Measurements from ENCODE around the gene MASTL. TPM values are rescaled to one million over a fixed set of nuclear protein-coding genes. Genes with fewer than 3 reads are reported as not detected.
A peak's percentile ranks its signal among the peaks of the same experiment; 100 is the strongest.

MASTL gene
- total RNA-seq, 1 donor from 2014 or later: 7.8 TPM

DNA sequence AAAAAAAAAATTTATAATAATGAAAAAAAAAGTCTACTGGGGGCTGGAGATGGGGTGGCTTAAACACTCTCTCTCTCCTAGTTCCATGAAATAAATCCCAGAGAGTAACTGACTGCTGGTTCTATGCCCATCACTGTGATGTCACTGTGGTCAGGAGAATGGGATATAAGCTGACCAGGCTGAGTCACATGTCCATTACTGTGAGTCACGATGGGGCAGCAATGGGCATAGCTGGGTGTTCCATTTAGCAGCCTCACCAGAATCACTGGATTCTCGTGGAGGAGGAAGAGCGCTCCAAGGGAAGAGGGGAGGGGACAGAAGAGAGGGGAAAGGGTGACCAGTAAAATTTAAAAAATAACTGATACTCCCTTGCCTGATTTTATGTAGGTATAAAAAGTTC is 37.1 kb downstream of the MASTL start:
- TF ChIP-seq, protein P1, sequence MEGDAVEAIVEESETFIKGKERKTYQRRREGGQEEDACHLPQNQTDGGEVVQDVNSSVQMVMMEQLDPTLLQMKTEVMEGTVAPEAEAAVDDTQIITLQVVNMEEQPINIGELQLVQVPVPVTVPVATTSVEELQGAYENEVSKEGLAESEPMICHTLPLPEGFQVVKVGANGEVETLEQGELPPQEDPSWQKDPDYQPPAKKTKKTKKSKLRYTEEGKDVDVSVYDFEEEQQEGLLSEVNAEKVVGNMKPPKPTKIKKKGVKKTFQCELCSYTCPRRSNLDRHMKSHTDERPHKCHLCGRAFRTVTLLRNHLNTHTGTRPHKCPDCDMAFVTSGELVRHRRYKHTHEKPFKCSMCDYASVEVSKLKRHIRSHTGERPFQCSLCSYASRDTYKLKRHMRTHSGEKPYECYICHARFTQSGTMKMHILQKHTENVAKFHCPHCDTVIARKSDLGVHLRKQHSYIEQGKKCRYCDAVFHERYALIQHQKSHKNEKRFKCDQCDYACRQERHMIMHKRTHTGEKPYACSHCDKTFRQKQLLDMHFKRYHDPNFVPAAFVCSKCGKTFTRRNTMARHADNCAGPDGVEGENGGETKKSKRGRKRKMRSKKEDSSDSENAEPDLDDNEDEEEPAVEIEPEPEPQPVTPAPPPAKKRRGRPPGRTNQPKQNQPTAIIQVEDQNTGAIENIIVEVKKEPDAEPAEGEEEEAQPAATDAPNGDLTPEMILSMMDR (IDR thresholded peaks at IDR 0.05): no peak
- no peak for DNase-seq
- peak; percentile 29 to 47 for ATAC-seq

DNA sequence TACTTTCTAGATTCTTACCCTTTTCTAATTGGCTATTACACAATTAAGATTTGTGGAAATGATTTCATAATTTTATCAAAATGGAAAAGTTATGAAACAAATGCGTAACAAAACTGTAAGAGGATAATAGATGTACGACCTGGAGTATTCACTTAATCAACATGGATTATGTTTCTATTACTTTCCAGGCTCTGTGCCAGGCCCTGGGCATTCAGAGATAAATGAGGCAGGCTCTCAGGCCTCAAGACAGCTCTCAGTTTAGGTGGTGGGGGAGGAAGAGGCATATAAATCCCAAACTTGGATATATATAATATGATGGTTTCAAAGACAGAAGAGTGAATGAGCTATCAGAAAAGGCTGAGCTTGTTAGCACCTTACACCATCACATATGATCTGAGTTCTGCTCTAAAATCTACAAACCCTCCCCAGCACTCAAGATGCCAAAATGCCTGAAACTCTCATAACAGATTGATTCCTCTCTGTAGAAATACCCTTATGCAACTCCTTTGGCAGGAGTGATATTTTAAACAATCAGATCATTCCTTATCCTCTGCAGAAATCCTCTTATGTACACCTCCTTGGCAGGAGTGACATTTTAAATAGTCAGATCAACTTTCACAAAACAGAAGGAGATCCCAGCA is 42.9 kb downstream of the MASTL start:
- H3K4me1 ChIP-seq: no peaks in the 10 kb centered on the region
- H3K27me3 ChIP-seq (ENCODE audit: low read depth): no peaks in the 10 kb centered on the region
- DNase-seq: no peak
- no peak overlapping the region for H3K27ac ChIP-seq
- TF ChIP-seq, protein P1 (IDR thresholded peaks at IDR 0.05): no peak
- H3K9me3 ChIP-seq: no peaks in the 10 kb centered on the region
- peaks cover 76% of the 10 kb centered on the region for H3K36me3 ChIP-seq
- no peak overlapping the region for H3K4me3 ChIP-seq
- ATAC-seq: no peak
- intact Hi-C loops (cut with DNase I): no loop called here

More for the DNA sequence above, 37.1 kb downstream of the MASTL start:
- H3K9me3 ChIP-seq: no peaks in the 10 kb centered on the region
- no peak overlapping the region for H3K4me3 ChIP-seq
- intact Hi-C loops (cut with DNase I): no loop called here
- no peaks in the 10 kb centered on the region for H3K27me3 ChIP-seq (ENCODE audit: low read depth)
- peaks cover 35% of the 10 kb centered on the region for H3K36me3 ChIP-seq
- H3K4me1 ChIP-seq: no peaks in the 10 kb centered on the region
- no peak overlapping the region for H3K27ac ChIP-seq

DNA sequence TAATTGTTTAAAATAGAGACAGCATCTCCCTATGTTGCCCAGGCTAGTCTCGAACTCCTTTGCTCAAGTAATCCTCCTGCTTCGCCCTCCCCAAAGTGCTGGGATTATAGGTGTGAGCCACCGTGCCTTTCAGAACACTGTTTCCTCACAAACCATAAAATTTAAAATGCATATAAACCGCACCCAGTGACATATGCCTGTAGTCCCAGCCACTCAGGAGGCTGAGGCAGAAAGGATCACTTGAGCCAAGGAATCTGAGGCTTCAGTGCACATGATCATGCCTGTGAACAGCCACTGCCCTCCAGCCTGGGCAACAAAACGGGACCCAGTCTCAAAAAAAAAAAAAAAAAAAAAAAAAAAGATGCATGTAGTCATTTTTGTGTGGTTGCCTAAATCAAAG is 48.7 kb downstream of the MASTL start:
- no peak overlapping the region for H3K27ac ChIP-seq
- no peaks in the 10 kb centered on the region for H3K27me3 ChIP-seq (ENCODE audit: low read depth)
- H3K4me1 ChIP-seq: no peaks in the 10 kb centered on the region
- TF ChIP-seq, protein P1 (IDR thresholded peaks at IDR 0.05): no peak
- ATAC-seq (no peak), DNase-seq (no peak)
- intact Hi-C loops (cut with DNase I): no loop called here
- H3K9me3 ChIP-seq: no peaks in the 10 kb centered on the region
- H3K36me3 ChIP-seq: peaks cover 97% of the 10 kb centered on the region
- H3K4me3 ChIP-seq: no peak overlapping the region

DNA sequence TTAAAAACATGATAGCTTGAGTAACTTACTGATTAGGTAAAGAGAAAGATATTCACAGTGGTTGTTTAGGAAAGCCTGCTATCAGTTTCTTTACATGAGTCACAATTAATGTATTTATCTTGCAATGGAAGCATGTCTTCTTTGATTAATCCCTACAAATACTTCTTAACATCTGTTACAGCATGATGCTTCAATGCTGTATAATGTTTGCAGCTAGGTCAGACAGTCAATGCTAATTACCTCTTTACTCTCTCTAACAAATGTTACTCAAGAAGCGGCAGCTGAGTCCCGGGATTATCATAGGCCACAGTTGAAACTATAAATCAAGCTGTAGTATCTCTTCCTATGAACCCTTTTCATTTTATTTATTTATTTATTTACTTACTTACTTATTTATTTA is 52.2 kb downstream of the MASTL start:
- Histone ChIP-seq H3K4me1 (no peaks in the 10 kb centered on the region), H3K36me3 (peaks cover 100% of the 10 kb centered on the region), H3K9me3 (no peaks in the 10 kb centered on the region), H3K4me3 (no peak overlapping the region), H3K27me3 (ENCODE audit: low read depth) (no peaks in the 10 kb centered on the region), H3K27ac (no peak overlapping the region)
- TF ChIP-seq, protein P1 (IDR thresholded peaks at IDR 0.05): no peak
- intact Hi-C loops (cut with DNase I): no loop called here
- no peak for ATAC-seq
- DNase-seq: no peak

DNA sequence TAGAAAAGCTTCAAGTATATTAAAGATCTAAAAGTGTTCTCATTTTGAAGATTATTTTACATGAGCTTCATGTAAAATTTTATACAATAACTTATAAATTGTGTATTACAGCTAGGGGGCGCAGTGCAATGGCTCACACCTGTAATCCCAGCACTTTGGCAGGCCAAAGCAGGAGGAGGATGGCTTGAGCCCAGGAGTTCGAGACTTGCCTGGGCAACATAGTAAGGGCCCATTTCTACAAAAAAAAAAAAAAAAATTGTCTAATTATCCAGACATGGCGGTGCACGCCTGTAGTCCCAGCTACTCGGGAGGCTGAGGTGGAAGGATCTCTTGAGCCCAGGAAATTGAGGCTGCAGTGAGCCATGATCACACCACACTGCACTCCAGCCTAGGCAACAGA is 68.8 kb downstream of the MASTL start:
- H3K27ac ChIP-seq: no peak overlapping the region
- ATAC-seq (peak; percentile 65 to 81), DNase-seq (no peak)
- intact Hi-C loops (cut with DNase I): no loop called here
- TF ChIP-seq, protein P1 (IDR thresholded peaks at IDR 0.05): peak; percentile 57
- H3K4me1 ChIP-seq: no peaks in the 10 kb centered on the region
- no peaks in the 10 kb centered on the region for H3K9me3 ChIP-seq
- no peaks in the 10 kb centered on the region for H3K27me3 ChIP-seq (ENCODE audit: low read depth)
- H3K36me3 ChIP-seq: peaks cover 62% of the 10 kb centered on the region
- no peak overlapping the region for H3K4me3 ChIP-seq

All from lower lobe of right lung (tissue), 2 donors.